IgD-negative memory B cell (primary cell): Measurements from ENCODE around the gene C2orf72. TPM values are rescaled to one million over a fixed set of nuclear protein-coding genes. Genes with fewer than 3 reads are reported as not detected.
"Not testable (repeated sequence)": the region's sequence is repeated elsewhere in the genome, so short reads cannot be mapped to it uniquely, and the experiment has no call there.

ENCODE experiments used
- H3K27ac Mint-ChIP-seq, 3 donors: one replicate each; pipeline ENCODE4 v1.8.0; 2020 to 2022; ENCODE audit warnings: mild to moderate bottlenecking in 3 of 3, mixed read lengths in 3 of 3, moderate library complexity in 1 of 3
- H3K27me3 Mint-ChIP-seq: one replicate; pipeline ENCODE4 v1.8.0; 2021; ENCODE audit warnings: mixed read lengths
- H3K36me3 Mint-ChIP-seq: one replicate; pipeline ENCODE4 v1.8.0; 2020; ENCODE audit warnings: mild to moderate bottlenecking, mixed read lengths
- H3K4me1 Mint-ChIP-seq, 3 donors: one replicate each; pipeline ENCODE4 v1.8.0; 2020 to 2022; ENCODE audit warnings: mixed read lengths in 3 of 3, mild to moderate bottlenecking in 1 of 3
- H3K4me3 Mint-ChIP-seq, 4 donors: one replicate each; pipeline ENCODE4 v1.8.0; 2020 to 2022; ENCODE audit warnings: mild to moderate bottlenecking in 4 of 4, mixed read lengths in 4 of 4, moderate library complexity in 3 of 4
- H3K9me3 Mint-ChIP-seq, 3 donors: one replicate each; pipeline ENCODE4 v1.8.0; 2020 to 2021; ENCODE audit warnings: mixed read lengths in 3 of 3, mild to moderate bottlenecking in 1 of 3
- polyA plus RNA-seq: library from polyadenylated mRNA; unstranded; fragments of 300-500 nt; fragmentation: Illumina TruSeq; gene quantifications from one replicate; pipeline ENCODE4 v1.2.3, GENCODE V29; 2021

Gene C2orf72
- polyA plus RNA-seq, 1 donor from 2014 or later = not detected

DNA sequence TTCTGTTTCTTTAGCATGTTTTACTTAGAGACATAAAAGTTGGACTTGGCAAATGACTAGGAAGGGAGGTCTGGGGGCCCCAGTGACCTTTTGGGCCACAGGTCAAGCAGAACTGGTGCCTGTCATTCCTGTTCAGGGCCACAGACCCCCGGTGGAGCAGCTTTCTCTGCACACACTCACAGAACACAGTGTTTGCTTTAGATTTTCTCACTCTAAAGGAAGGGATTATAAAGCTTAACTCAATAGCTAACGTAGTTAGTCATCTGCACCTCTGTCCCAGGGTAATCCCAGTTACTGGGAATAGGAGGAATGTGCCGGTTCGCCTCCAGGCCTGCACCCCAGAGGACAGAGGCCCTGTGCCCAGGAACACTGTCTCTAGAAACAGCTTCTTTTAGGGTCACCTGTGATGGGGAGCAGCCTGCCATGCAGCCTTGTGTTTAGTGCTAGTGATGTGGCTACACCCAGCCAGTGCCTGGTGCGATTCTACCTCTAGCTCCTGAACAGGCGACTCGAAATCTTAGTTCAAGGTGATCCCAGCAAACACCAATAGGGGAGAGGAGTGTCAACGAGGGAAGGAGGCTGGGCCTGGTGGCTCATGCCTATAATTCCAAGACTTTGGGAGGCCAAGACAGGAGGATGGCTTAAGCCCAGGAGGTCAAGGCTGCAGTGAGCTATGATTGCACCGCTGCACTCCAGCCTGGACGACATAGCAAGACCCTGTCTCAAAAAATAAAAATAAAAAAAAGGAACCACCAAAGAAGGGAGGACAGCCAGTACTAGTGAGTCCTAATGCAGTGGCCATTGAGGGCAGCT is 29.8 kb upstream of the C2orf72 start:
- H3K4me1 Mint-ChIP-seq = no peaks in the 10 kb centered on the region
- no peak overlapping the region for H3K4me3 Mint-ChIP-seq
- no peaks in the 10 kb centered on the region for H3K36me3 Mint-ChIP-seq
- peaks cover 3% of the 10 kb centered on the region for H3K27me3 Mint-ChIP-seq
- peaks cover 0 to 5% (median 0%) of the 10 kb centered on the region in 3 donors for H3K9me3 Mint-ChIP-seq
- no peak overlapping the region for H3K27ac Mint-ChIP-seq

DNA sequence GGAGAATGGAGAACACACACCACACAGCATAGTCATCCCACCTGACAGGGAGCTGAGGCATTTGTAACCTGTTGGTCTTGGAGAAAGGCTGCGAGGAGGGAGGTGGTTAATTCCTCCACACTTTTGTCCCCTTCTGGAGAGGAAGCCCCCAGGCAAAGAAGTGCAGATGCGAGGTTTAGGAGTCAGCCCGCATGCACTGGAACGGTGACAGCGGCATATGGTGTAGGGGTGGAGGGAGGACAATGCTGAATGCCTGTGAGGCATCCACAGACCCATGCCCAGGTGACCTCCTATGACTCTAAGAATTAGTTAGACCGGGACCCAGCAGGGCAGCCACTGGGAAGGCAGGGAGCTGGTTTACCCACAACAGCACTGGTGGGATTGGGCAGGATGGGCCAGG is 29.2 kb upstream of the C2orf72 start:
- H3K4me1 Mint-ChIP-seq = no peaks in the 10 kb centered on the region
- peaks cover 4% of the 10 kb centered on the region for H3K27me3 Mint-ChIP-seq
- H3K9me3 Mint-ChIP-seq = peaks cover 0 to 5% (median 0%) of the 10 kb centered on the region in 3 donors
- no peak overlapping the region for H3K4me3 Mint-ChIP-seq
- H3K36me3 Mint-ChIP-seq = no peaks in the 10 kb centered on the region
- H3K27ac Mint-ChIP-seq = no peak overlapping the region

DNA sequence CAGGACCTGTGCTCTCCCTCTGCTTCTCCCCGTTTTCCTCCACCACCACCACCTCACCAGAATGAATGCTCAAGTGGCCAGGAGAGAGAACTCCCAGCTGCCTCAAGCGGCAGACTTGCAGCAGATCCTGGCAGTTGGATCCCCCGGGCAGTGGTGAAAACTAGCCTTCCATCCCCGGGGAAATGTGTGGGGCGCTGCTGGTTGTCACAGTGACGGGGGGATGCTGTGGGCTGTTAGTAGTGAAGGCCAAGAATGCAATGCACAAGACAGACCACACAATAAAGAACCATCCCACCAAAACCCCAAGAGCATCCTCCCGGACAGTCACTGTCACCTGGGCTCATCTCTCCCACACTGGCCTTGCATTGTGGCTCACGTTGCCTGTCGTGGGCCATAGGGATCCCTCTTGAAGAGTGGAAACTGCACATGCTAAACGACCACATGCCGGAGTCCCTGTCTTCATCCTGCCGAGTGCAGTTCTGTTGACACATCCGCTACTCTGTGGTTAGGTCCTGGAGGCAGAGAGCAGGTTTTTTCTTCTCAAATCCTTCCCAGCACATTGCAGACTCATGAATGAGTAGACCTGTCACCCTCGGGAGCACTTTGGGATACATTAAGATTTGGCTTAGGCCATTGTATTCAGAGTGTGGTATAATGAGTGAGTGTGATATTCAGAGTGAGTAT is 27.9 kb upstream of the C2orf72 start:
- peaks cover 4% of the 10 kb centered on the region for H3K27me3 Mint-ChIP-seq
- peaks cover 0 to 5% (median 0%) of the 10 kb centered on the region in 3 donors for H3K9me3 Mint-ChIP-seq
- H3K36me3 Mint-ChIP-seq = no peaks in the 10 kb centered on the region
- no peak overlapping the region for H3K27ac Mint-ChIP-seq
- no peak overlapping the region for H3K4me3 Mint-ChIP-seq
- H3K4me1 Mint-ChIP-seq = no peaks in the 10 kb centered on the region

DNA sequence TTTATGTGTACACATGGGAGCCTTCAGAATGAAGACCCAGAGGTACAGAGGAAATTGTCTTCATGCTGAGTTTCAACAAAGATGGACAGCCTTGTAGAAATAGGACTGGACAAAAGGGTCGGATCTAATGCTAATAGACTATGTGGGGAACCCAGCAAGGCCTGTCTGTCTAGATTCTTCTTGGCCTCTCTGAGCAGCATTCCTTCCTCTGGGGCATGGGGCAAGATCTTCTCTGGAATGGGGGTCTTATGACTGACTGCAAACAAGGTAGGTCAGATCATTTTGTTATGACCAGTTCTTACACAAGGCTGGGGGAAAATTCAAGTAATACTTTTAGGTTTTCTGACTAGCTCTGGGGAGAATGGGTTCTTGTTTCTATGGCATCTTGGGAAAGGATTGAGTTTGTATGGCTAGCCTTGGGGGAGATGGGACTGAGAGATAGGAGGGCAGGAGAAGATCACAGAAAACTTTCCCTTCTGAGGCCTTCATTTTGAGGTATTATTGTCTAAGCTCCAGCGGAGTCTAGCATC is 27.1 kb upstream of the C2orf72 start:
- H3K27ac Mint-ChIP-seq = no peak overlapping the region
- peaks cover 0 to 2% (median 0%) of the 10 kb centered on the region in 3 donors for H3K9me3 Mint-ChIP-seq
- no peak overlapping the region for H3K4me3 Mint-ChIP-seq
- H3K4me1 Mint-ChIP-seq = no peaks in the 10 kb centered on the region
- no peaks in the 10 kb centered on the region for H3K36me3 Mint-ChIP-seq
- peaks cover 4% of the 10 kb centered on the region for H3K27me3 Mint-ChIP-seq

DNA sequence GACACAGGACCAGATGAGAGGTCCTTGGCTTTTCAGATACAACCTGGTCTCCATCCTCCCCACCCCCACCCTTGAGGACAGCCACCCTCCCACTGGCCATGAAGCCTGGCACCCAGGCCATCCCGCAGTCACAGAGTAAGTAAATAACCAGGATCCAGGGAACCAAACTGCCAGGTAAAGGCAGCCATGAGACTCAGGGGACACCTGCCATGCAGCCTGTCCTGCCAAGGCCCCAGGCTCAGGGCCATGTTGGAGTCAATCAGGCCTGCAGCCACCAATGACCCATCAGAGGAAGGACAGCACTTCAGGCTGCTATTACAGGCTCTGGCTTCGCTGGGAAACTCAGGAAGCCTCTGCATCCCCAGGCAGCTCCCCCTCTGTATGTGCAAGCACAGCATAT is 25.8 kb upstream of the C2orf72 start:
- Mint-ChIP-seq H3K4me3 (no peak overlapping the region), H3K4me1 (no peaks in the 10 kb centered on the region), H3K27ac (no peak overlapping the region), H3K9me3 (no peaks in the 10 kb centered on the region), H3K27me3 (peaks cover 4% of the 10 kb centered on the region), H3K36me3 (no peaks in the 10 kb centered on the region)

DNA sequence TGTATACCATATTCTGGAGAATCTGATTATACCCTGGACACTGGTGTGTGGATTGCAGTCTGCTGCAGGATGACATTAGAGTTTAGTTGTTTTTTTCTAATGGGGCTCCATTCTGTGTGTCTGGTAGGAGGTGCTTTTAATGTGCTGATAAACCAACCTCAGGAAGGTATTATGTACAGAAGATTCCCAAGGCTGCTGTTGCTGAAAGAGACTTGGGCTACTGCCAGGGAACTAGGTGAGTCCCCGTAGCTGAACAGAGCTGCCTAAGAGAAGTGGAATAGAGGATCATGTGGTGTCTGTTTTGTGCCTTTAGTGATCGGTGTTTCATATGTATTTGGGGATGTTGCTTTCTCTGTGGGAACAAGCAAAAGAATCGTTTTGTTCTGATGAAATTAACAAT is 24.9 kb upstream of the C2orf72 start:
- Mint-ChIP-seq H3K36me3 (no peaks in the 10 kb centered on the region), H3K4me1 (no peaks in the 10 kb centered on the region), H3K4me3 (no peak overlapping the region), H3K9me3 (no peaks in the 10 kb centered on the region), H3K27me3 (peaks cover 4% of the 10 kb centered on the region), H3K27ac (no peak overlapping the region)

DNA sequence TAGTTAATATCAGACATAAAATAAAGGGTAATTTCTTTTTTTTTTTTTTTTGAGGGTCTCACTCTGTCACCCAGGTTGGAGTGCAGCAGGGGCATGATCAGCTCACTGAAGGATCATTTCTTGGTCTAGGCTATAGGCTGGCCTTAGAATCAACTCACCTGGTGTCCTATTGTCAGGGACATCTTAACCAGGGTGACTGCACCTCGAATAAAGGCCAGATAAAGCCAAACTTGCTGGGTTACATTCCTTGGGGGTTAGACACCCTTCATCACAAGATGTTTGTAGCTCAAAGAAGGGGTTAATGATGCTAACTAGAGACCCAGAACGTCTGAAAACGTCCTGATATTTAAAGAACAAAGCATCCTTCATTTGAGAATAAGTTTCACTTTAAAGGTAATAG is 23.5 kb upstream of the C2orf72 start:
- Mint-ChIP-seq H3K4me3 (no peak overlapping the region), H3K27me3 (peaks cover 4% of the 10 kb centered on the region), H3K4me1 (no peaks in the 10 kb centered on the region)

DNA sequence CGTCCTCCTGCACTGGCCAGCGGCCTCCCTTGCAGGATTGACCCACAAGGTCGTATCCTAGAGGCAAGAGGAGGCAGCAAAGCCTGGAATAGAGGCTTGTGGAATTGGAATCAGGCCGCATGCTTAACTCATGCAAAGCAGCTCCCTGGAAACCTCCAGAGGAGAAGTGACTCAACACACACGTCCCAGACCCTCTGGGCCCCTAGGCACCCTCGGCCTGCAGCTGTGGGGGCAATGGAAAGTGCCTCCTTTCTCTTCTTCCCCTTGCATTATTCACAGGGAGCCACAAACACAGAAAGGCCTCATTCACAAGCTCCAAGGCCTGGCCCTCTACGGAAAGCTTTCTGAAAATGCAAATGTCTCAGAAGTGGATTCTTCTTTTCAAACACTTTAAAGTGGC is 21.8 kb upstream of the C2orf72 start:
- Mint-ChIP-seq H3K4me3 (no peak overlapping the region), H3K9me3 (peaks cover 0 to 5% (median 0%) of the 10 kb centered on the region in 3 donors)

More for the DNA sequence above, 23.5 kb upstream of the C2orf72 start:
- Mint-ChIP-seq H3K9me3 (no peaks in the 10 kb centered on the region), H3K36me3 (no peaks in the 10 kb centered on the region), H3K27ac (no peak overlapping the region)

DNA sequence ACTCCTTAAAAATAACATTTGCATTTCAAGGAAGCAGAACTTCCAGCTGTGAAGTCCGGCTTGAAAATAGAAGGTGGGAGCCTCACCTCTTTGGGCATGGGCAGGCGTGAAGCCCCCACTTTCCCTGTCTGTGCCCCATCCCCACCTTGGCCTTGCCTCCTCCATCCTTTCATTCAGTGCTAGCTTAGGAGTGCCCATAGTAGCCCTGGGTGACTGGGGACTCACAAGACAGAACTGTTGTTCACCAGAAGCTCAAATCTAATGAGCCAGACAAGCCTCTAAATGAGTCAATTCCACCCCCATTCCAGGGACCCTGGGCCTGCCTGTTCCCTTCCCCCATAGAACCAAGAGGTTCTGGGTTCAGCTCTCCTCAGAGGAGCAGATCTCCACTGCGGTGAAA is 21.4 kb upstream of the C2orf72 start:
- Mint-ChIP-seq H3K4me1 (no peaks in the 10 kb centered on the region), H3K27me3 (peaks cover 2% of the 10 kb centered on the region), H3K9me3 (peaks cover 0 to 5% (median 4%) of the 10 kb centered on the region in 3 donors), H3K36me3 (no peaks in the 10 kb centered on the region), H3K27ac (no peak overlapping the region), H3K4me3 (no peak overlapping the region)

More for the DNA sequence above, 21.8 kb upstream of the C2orf72 start:
- peaks cover 2% of the 10 kb centered on the region for H3K27me3 Mint-ChIP-seq
- no peaks in the 10 kb centered on the region for H3K4me1 Mint-ChIP-seq
- H3K27ac Mint-ChIP-seq = no peak overlapping the region
- H3K36me3 Mint-ChIP-seq = no peaks in the 10 kb centered on the region

DNA sequence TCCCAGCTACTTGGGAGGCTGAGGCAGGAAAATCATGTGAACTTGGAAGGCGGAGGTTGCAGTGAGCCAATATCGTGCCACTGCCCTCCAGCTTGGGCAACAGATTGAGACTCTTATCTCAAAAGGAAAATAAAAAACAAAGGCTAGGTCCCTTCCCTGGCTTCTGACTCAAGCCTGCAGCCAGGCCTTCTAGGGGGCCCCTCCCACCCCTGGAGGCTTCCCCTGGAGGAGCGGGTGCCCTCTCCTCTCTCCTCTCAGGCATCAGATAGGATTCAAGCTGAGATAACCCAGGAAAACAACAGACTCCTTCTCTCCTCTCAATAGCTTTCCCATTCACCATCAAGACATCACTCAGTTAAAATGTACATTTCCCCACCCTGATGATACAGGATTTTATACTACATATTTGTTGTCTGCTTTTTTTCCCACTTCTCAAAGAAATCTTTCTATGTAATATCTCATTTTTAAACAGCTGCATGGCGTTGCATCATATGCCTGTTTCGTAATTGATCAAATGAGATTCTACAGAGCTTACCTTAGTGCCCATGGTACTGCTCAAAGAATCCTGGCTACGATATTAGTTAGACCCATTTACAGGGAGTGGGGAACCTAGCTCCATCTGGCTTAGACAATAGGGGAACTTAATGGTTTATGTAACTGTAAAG is 20.6 kb upstream of the C2orf72 start:
- Mint-ChIP-seq H3K4me1 (no peaks in the 10 kb centered on the region), H3K27ac (no peak overlapping the region), H3K27me3 (peaks cover 4% of the 10 kb centered on the region)

DNA sequence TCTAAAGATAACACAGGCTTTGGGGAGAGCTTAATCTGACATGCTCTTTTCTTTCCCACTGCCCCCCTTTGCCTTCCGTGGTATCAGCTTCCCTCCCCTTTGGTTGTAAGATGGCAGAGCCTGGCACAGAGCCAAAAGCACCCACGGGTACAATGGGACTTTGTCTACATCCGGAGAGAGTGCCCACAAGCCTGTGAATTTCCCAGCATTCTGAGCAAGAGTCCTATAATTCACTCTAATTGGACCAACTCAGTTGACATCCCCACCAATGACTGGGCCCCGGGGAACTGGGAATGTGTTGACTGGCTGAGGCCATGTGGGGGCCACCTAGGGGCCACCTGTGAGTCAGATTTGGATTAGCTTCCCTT is 20.1 kb upstream of the C2orf72 start:
- H3K27me3 Mint-ChIP-seq = peaks cover 7% of the 10 kb centered on the region
- peaks cover 0 to 5% (median 4%) of the 10 kb centered on the region in 3 donors for H3K9me3 Mint-ChIP-seq

More for the DNA sequence above, 20.6 kb upstream of the C2orf72 start:
- Mint-ChIP-seq H3K36me3 (no peaks in the 10 kb centered on the region), H3K9me3 (peaks cover 0 to 5% (median 4%) of the 10 kb centered on the region in 3 donors), H3K4me3 (no peak overlapping the region)

DNA sequence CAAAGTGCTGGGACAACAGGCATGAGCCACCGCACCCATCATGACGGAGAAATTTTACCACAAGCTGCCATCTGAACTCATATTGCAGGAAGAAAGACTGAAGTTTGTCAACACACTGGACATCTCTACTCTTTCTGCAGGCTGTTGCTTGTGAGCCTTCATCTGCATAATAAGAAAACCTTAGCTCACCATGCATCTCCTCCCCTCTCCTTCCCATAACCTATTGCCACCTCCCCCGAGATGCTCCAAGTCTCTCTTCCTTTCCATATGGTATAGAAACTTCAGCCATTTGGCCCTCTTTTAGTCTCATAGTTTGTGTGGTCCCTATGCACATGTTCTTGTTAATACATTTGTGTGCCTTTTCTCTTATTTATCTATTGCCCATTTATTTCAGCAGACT is 19.1 kb upstream of the C2orf72 start:
- Mint-ChIP-seq H3K4me3 (no peak overlapping the region), H3K27me3 (peaks cover 6% of the 10 kb centered on the region), H3K9me3 (peaks cover 0 to 5% (median 4%) of the 10 kb centered on the region in 3 donors), H3K27ac (no peak overlapping the region), H3K36me3 (no peaks in the 10 kb centered on the region), H3K4me1 (no peaks in the 10 kb centered on the region)

More for the DNA sequence above, 20.1 kb upstream of the C2orf72 start:
- no peak overlapping the region for H3K27ac Mint-ChIP-seq
- H3K4me1 Mint-ChIP-seq = no peaks in the 10 kb centered on the region
- no peak overlapping the region for H3K4me3 Mint-ChIP-seq
- no peaks in the 10 kb centered on the region for H3K36me3 Mint-ChIP-seq

DNA sequence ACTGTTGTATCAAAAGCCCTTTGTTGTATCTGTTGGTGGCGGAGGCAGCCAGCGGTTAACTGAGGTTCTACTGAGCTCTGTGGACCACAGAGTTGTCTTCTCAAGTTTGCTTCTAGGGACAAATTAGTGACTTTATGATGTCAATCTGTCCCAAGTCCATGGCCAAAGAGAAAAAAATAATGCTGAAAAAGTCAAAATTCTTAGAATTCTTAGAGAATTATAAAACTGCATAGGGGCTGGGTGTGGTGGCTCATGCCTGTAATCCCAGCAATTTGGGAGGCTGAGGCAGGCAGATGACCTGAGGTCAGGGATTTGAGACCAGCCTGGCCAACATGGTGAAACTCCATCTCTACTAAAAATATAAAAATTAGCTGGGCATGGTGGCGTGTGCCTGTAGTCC is 12.3 kb upstream of the C2orf72 start:
- H3K27ac Mint-ChIP-seq, H3K9me3 Mint-ChIP-seq: not testable (repeated sequence)
- H3K27me3 Mint-ChIP-seq = peaks cover 15% of the 10 kb centered on the region

DNA sequence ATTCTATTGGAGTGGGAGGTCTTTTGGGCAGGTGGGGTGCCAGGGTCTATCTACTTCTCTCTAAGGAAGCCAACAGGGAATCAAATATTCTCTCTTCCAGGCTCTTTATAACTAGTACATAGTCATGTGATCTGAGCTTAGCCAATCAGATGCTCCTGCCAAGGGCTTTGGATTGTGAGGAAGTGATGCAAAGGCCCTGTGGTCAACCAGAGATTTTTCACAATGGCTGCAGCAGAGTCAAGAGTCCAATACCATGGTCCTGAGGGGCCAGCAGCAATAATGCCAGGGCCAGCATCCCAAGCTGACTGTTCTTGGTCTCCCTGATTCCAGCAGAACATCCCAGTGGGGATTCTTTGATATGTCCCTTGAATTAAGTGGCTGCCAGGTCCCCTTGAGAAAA is 8.4 kb upstream of the C2orf72 start:
- Mint-ChIP-seq H3K9me3 (peaks cover 0 to 2% (median 0%) of the 10 kb centered on the region in 3 donors), H3K36me3 (no peaks in the 10 kb centered on the region), H3K4me1 (peaks cover 0 to 3% (median 0%) of the 10 kb centered on the region in 3 donors), H3K27ac (no peak overlapping the region), H3K27me3 (peaks cover 11% of the 10 kb centered on the region), H3K4me3 (no peak overlapping the region)

More for the DNA sequence above, 12.3 kb upstream of the C2orf72 start:
- not testable (repeated sequence) for H3K36me3 Mint-ChIP-seq, H3K4me1 Mint-ChIP-seq, H3K4me3 Mint-ChIP-seq

DNA sequence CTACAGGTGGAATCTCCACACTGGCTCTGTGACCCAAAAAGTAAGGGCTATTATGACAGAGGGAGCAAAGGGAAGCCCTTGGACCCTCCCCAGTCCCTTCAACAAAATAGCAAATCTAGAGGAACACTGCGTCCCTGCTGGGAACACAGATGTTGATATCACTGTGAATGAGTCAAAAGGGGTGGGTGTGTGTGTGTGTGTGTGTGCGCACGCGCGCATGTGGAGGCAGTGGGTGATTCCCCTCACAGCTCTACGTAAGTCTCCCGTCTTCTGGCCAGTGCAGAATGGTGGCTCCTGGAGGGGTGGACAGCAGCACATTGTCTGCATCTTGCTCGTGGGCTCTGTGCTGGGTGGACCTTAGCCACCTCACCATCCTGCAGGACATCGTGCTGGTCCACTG is 7.8 kb upstream of the C2orf72 start:
- Mint-ChIP-seq H3K27ac (peak overlapping the region in 1 of 3 donors; percentile 4), H3K4me3 (no peak overlapping the region), H3K9me3 (peaks cover 0 to 2% (median 0%) of the 10 kb centered on the region in 3 donors), H3K27me3 (peaks cover 8% of the 10 kb centered on the region), H3K4me1 (peaks cover 4 to 7% (median 6%) of the 10 kb centered on the region in 3 donors), H3K36me3 (no peaks in the 10 kb centered on the region)
